Adrenal gland (tissue), 12 donors: ENCODE results near the gene ARPP21. TPM values are rescaled to one million over a fixed set of nuclear protein-coding genes. Genes with fewer than 3 reads are reported as not detected.

ENCODE experiments used
- microRNA-seq, 3 donors: library from miRNA; unstranded; fragments of <30 nt; microRNA quantifications; one replicate each; pipeline ENCODE4, GENCODE V29; 2017 to 2020
- polyA plus RNA-seq, 3 donors: library from polyadenylated mRNA; stranded (reverse); fragments of 200-250 nt in 2 of 3; fragments of 350-450 nt in 1 of 3; fragmentation: Illumina TruSeq in 1 of 3; extraction: RNeasy Lipid Tissue Mini Kit (QIAGEN cat#74804) in 1 of 3; gene quantifications; one replicate each; pipeline ENCODE4 v1.2.3, GENCODE V29; 2013 to 2014
- small RNA-seq, 2 donors: library from RNA; depleted of rRNA; stranded (forward); fragments of <200 nt; gene quantifications; one replicate each; pipeline ENCODE3, GENCODE V24; 2016
- total RNA-seq, 9 donors: library from RNA; depleted of rRNA in 4 of 9; stranded (reverse); fragments of >200 nt in 4 of 9; fragments of 120-200 nt in 1 of 9; fragmentation: NEBNext Ultra II Directional in 1 of 9; extraction: Animal tissue kit (Norgen Biotek cat#: 25700) in 1 of 9; gene quantifications; one replicate each; pipeline versions ENCODE4 v1.1.0 to v1.2.4, GENCODE V29; 2013 to 2023
- donor health status: healthy with polysubstance abuse.
- donor health status: Bipolar disorder and iron deficiency.
- donor health status: DM: yes; HTN: yes; CAD: no.
- donor health status: DM: no; HTN: no; CAD: no.
- donor health status: DM: no; HTN: no; CAD: no.
- donor health status: DM: yes; HTN: yes; CAD: no.

The ARPP21 gene
- total and polyA plus RNA-seq, 12 donors: 0.32 to 0.79 (median 0.72) TPM; not detected in 9

Small RNA genes within 50 kb of the gene (microRNA-seq; reads per million reads assigned to microRNA genes)
- gene MIR128-2: 0.38 to 2.2 (median 1.4) reads per million in 3 donors

Small RNA genes within 50 kb of the gene (small RNA-seq; reads per million reads assigned to genes)
- gene MIR128-2: 0.33 to 0.36 reads per million in 2 donors
